MCF 10A (cell line): ENCODE data around the gene TNFSF18. TPM values are rescaled to one million over a fixed set of nuclear protein-coding genes. Genes with fewer than 3 reads are reported as not detected.

Source experiments
- BruUV-seq: library from RNA; stranded (reverse); fragments of 400-500 nt; replicated peaks from 2 replicates; lab custom pipeline; 2021; lab: Mats Ljungman, UMichigan
- CTCF ChIA-PET: fragments of 300-600 bp; sonication (Branson Sonifier 250); formaldehyde crosslinking; extraction: SDS; loops from one replicate; lab custom pipeline; 2021; ENCODE audit warnings: antibody characterized with exemption, inconsistent platforms; lab: Yijun Ruan, JAX
- POLR2A ChIA-PET: fragments of 300-600, 350-650 bp; sonication (Branson Sonifier 250); formaldehyde crosslinking; extraction: SDS; loops from one replicate; lab custom pipeline; 2020; ENCODE audit warnings: antibody characterized with exemption, inconsistent platforms; lab: Yijun Ruan, JAX
- DNase-seq: peaks from one replicate; pipeline ENCODE4 v3.0.0-alpha.2; 2018; ENCODE audit not compliant: unreplicated experiment
- H3K27ac Mint-ChIP-seq: one replicate; pipeline ENCODE4 v1.8.0; 2022; ENCODE audit warnings: mild to moderate bottlenecking, low read depth, mixed read lengths; ENCODE audit not compliant: unreplicated experiment
- H3K27me3 Mint-ChIP-seq: one replicate; pipeline ENCODE4 v1.8.0; 2022; ENCODE audit warnings: mixed read lengths; ENCODE audit not compliant: insufficient read depth, unreplicated experiment
- H3K36me3 Mint-ChIP-seq: one replicate; pipeline ENCODE4 v1.8.0; 2022; ENCODE audit warnings: mild to moderate bottlenecking, moderate library complexity, mixed read lengths; ENCODE audit not compliant: insufficient read depth, unreplicated experiment
- H3K4me1 Mint-ChIP-seq: one replicate; pipeline ENCODE4 v1.8.0; 2022; ENCODE audit warnings: mixed read lengths; ENCODE audit not compliant: insufficient read depth, unreplicated experiment
- H3K4me3 Mint-ChIP-seq: one replicate; pipeline ENCODE4 v1.8.0; 2022; ENCODE audit warnings: mild to moderate bottlenecking, moderate library complexity, mixed read lengths; ENCODE audit not compliant: unreplicated experiment
- H3K9me3 Mint-ChIP-seq: one replicate; pipeline ENCODE4 v1.8.0; 2022; ENCODE audit warnings: mixed read lengths; ENCODE audit not compliant: unreplicated experiment
- CTCF ChIP-seq: fragments of 200-600 bp; IDR thresholded peaks from one replicate; pipeline ENCODE4 v1.8.0; 2022; ENCODE audit warnings: antibody characterized with exemption, mild to moderate bottlenecking; ENCODE audit not compliant: unreplicated experiment
- intact Hi-C: fragments of 100-400 bp; cut with micrococcal nuclease; formaldehyde crosslinking; loops from 2 replicates; pipeline ENCODE4 v1.14.1; 2022
- total RNA-seq: library from RNA; stranded (reverse); gene quantifications from 2 replicates; pipeline ENCODE4 v1.2.3, GENCODE V29; 2022

The TNFSF18 gene
- total RNA-seq, 1 experiment from 2014 or later, result 0.49 TPM

GRCh38 chr1:173017792-173018191 lies 32.9 kb downstream of the TNFSF18 start:
- Mint-ChIP-seq H3K27me3 (no peaks in the 10 kb centered on the region), H3K36me3 (no peaks in the 10 kb centered on the region), H3K4me3 (no peak overlapping the region), H3K4me1 (no peaks in the 10 kb centered on the region), H3K27ac (no peak overlapping the region), H3K9me3 (no peaks in the 10 kb centered on the region)
- intact Hi-C loops, result no loop called here
- no TSS peak for BruUV-seq
- ChIA-PET POLR2A (no interaction called here), CTCF (interaction anchor here (0.9 to 1.0 kb wide), 2 partner anchors 12 to 91 kb away, joined by 3 to 4 read pairs; no protein-coding TSS in a partner anchor)
- DNase-seq, result no peak
- no peak for TF ChIP-seq CTCF

- Mint-ChIP-seq H3K4me1 (no peaks in the 10 kb centered on the region), H3K27ac (no peak overlapping the region), H3K9me3 (no peaks in the 10 kb centered on the region), H3K27me3 (no peaks in the 10 kb centered on the region), H3K36me3 (no peaks in the 10 kb centered on the region), H3K4me3 (no peak overlapping the region)
- TF ChIP-seq CTCF, result no peak
- BruUV-seq, result no TSS peak
- intact Hi-C loops, result no loop called here
- ChIA-PET POLR2A (interaction anchor here (2.1 kb wide), 1 partner anchor 13 kb away, joined by 6 read pairs; no protein-coding TSS in a partner anchor), CTCF (interaction anchor here (0.5 to 1.5 kb wide), 5 partner anchors 9 to 270 kb away, joined by 3 to 5 read pairs (median 3); no protein-coding TSS in a partner anchor)
- DNase-seq, result no peak
Measured at GRCh38 chr1:173016419-173016818, 34.3 kb downstream of the TNFSF18 start.

- H3K27me3 Mint-ChIP-seq, result no peaks in the 10 kb centered on the region
- intact Hi-C loops, result no loop called here
- no peaks in the 10 kb centered on the region for H3K9me3 Mint-ChIP-seq
- H3K36me3 Mint-ChIP-seq, result no peaks in the 10 kb centered on the region
- H3K4me3 Mint-ChIP-seq, result no peak overlapping the region
- no peak for DNase-seq
- no peaks in the 10 kb centered on the region for H3K4me1 Mint-ChIP-seq
- no TSS peak for BruUV-seq
- ChIA-PET POLR2A (interaction anchor here (2.1 kb wide), 1 partner anchor 12 kb away, joined by 6 read pairs; no protein-coding TSS in a partner anchor), CTCF (interaction anchor here (0.5 to 1.5 kb wide), 7 partner anchors 9 to 270 kb away, joined by 3 to 5 read pairs (median 3); no protein-coding TSS in a partner anchor)
- no peak overlapping the region for H3K27ac Mint-ChIP-seq
- no peak for TF ChIP-seq CTCF
Measured at GRCh38 chr1:173015629-173016028, 35.1 kb downstream of the TNFSF18 start.

DNA sequence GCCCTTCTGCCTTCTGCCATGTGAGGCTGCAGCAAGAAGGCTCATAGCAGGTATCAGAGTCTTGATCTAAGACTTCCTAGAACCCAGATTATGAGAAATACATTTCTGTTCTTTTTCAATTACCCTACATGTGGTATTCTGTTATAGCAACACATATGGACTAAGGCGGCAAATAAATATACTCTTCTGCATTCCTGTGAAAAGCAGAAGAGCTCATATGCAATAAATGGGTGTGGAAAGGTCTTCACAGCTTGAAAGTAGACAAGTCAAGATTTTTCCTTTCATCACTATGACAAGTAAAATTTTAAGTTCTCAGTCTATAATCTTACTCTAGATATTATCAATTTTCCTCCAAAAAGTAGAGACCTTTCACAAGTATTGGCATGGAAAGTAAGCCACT lies 36.6 kb downstream of the TNFSF18 start:
- Mint-ChIP-seq H3K4me1 (no peaks in the 10 kb centered on the region), H3K27me3 (no peaks in the 10 kb centered on the region), H3K4me3 (no peak overlapping the region), H3K9me3 (no peaks in the 10 kb centered on the region), H3K36me3 (no peaks in the 10 kb centered on the region), H3K27ac (no peak overlapping the region)
- CTCF ChIA-PET, result interaction anchor here (0.6 to 0.8 kb wide), 2 partner anchors 160 to 188 kb away, joined by 3 read pairs; no protein-coding TSS in a partner anchor
- BruUV-seq, result no TSS peak
- TF ChIP-seq CTCF, result no peak
- intact Hi-C loops, result no loop called here
- DNase-seq, result no peak
- POLR2A ChIA-PET, result interaction anchor here (0.6 kb wide), 1 partner anchor 154 kb away, joined by 3 read pairs; no protein-coding TSS in a partner anchor
